ENCODE results near the gene PPP1R12A. TPM values are rescaled to one million over a fixed set of nuclear protein-coding genes. Genes with fewer than 3 reads are reported as not detected.
A peak's percentile ranks its signal among the peaks of the same experiment; 100 is the strongest.

Gene PPP1R12A
- total and polyA plus RNA-seq, 9 of the 15 experiments (the other 6 are each of a cell fraction or from before 2014, with no cell fraction given) = 26.4 to 119 (median 53.3) TPM

GRCh38 chr12:79927772-79928474 is 7.0 kb downstream of the PPP1R12A start (continued):
- TF ChIP-seq ZNF318 (IDR thresholded peaks at IDR 0.05; ENCODE audit: borderline replicate concordance in 1 of 2, low read depth in 1 of 2) = no peak
- TF ChIP-seq SUPT5H (IDR thresholded peaks at IDR 0.05) = no peak
- TF ChIP-seq ZNF316 (IDR thresholded peaks at IDR 0.05) = peak; percentile 27; the same call in 1 of the 2 replicates
- no peak for TF ChIP-seq RBM15 (IDR thresholded peaks at IDR 0.05; ENCODE audit: insufficient read depth, low read length)
- TF ChIP-seq FOXK2 (conservative IDR thresholded peaks at IDR 0.05 in 1 of 2, IDR thresholded peaks at IDR 0.05 in 1 of 2; ENCODE audit: low read depth in 2 of 2) = no peak
- no peak for TF ChIP-seq ZNF280B (CRISPR knock-in tag; IDR thresholded peaks at IDR 0.05)
- no peak for TF ChIP-seq STAT6 (CRISPR knock-in tag; IDR thresholded peaks at IDR 0.05)
- no peak for TF ChIP-seq MTA1 (IDR thresholded peaks at IDR 0.05; ENCODE audit: borderline replicate concordance)
- no peak for TF ChIP-seq POLR2H (tag; IDR thresholded peaks at IDR 0.05; ENCODE audit: low read depth)
- TF ChIP-seq CLOCK (CRISPR knock-in tag; IDR thresholded peaks at IDR 0.05; ENCODE audit: borderline replicate concordance) = no peak
- TF ChIP-seq MEIS2 (IDR thresholded peaks at IDR 0.05; ENCODE audit: partially characterized antibody) = peak; percentile 63
- no peak for TF ChIP-seq TCF7L2 (IDR thresholded peaks at IDR 0.05; ENCODE audit: low read depth, low read length)

All from K562 (cell line).